GM19035 (cell line): ENCODE data around the gene PARVG.

Experiments
- ATAC-seq: cut with Tn5 transposase; IDR thresholded peaks from one replicate; pipeline ENCODE4 v1.9.1; 2021; ENCODE audit not compliant: unreplicated experiment

Gene PARVG

GRCh38 chr22:44180706-44181032 lies at the start of gene PARVG:
PARVG (plus strand) TSS chr22:44180925; CDS start chr22:44183330, 2,405 bp downstream.
- ATAC-seq = no peak

GRCh38 chr22:44131412-44131811 lies 49.3 kb upstream of the PARVG start:
- ATAC-seq = no peak

GRCh38 chr22:44131989-44132685 lies 48.6 kb upstream of the PARVG start:
- no peak for ATAC-seq

GRCh38 chr22:44132724-44133123 lies 48.0 kb upstream of the PARVG start:
- no peak for ATAC-seq

DNA sequence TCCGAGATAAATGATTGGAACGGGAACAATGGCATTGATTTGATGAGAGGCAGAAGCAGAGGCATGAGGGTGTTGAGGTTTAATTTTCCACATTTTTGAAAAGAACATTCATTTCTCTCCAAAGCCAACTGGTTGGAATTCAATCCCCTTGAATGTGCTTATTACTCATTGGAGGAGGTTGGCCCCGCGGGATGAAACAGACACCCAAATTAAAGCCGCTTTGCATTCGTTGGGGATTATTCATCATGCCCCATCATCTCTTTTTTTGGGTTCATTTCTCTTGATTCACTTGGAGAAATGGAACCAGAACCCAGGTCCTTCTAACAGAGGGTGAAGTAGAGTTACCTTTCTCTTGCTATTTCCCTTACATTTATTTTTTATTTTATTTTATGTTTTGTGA lies 47.6 kb upstream of the PARVG start:
- no peak for ATAC-seq

DNA sequence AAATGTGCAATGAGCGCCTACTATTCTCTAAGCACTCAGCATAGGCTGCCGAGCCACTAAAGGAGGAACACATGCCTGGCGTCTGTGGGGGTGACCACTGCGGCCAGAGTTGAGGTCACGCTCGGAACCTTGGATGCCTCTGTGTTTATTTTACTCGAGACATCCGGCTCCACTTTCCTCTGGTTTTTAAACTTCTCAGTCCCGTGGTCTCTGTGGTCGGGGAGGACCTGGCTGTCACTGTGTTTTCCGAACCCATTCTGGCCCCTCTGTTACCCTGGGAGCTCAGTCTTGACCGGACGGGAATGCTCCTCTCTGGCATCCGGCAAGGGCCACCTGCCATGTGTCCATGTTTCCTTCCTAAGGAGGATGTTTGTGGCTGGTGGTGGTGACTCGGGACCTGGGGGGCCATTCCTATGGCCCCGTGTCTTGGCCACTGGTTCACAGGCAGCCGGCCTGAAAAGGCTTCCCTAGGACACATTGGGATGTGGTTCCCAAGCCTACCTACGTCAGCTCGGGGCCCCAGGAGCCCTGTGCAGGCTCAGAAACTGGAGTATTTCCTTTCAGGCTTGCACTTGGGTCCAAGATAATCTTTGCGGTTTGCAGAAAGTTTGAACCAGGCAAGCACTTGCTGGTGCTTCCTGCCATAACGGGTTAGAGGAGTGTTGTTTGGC lies 46.7 kb upstream of the PARVG start:
- ATAC-seq = no peak

DNA sequence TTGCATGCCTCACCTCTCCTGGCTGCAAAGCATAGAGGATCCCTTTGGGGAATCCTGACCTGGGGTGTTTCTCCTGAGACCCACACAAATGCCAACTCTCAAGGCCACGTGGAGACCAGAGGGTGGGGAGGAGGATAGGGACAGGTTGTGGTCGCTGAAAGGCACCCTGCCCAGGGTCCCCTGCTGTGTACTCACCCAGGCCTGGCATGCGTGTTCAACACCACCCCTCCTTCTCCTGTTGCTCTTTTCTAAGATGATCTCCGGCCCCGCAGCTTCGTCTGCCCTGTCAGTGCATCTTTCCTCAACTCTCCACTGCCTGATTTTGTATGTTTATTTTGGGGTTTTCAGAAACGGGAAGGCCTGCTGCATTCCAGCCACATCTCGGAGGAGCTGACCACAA lies 44.6 kb upstream of the PARVG start:
- no peak for ATAC-seq

- no peak for ATAC-seq
Observed at GRCh38 chr22:44136786-44137185, 43.9 kb upstream of the PARVG start.

DNA sequence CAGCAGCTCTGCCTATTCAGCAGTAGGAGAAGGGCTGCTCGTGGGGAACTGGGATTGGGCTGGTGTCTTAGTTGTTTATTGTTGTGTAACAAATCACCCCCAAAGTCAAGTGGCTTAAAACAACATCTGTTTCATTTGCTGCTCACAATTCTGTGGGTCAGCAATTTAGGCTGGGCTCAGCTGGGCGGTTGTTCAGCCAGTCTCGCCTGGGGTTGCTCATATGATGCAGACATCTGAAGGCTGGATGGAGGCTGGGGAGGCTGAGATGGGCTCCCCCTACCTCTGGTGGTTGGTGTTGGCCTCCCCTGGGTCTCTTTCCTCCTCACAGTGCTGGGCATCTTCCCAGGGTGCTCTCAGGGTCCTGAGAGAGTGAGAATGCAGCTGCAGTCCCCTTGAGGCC lies 43.3 kb upstream of the PARVG start:
- no peak for ATAC-seq

- no peak for ATAC-seq
Observed at GRCh38 chr22:44139773-44140172, 41.0 kb upstream of the PARVG start.

GRCh38 chr22:44142421-44143104 lies 38.2 kb upstream of the PARVG start:
- no peak for ATAC-seq

DNA sequence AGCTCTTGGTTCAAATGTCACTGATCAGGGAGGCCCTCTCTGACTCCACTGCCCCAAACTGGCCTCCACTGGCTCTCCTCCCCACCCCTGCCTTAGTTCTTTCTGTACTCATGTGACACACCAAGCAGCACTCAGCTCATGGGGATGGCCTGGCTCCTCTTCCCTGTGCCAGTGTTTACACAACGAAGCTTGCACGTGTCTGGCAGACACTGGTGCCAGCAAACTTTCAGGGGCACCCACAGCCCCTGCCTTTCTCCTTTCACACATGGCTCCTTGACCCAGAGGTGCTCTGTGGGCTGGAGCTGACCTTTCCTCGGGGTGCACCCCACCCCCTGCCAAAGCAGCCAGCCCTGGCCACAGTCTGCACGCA lies 37.6 kb upstream of the PARVG start:
- no peak for ATAC-seq

DNA sequence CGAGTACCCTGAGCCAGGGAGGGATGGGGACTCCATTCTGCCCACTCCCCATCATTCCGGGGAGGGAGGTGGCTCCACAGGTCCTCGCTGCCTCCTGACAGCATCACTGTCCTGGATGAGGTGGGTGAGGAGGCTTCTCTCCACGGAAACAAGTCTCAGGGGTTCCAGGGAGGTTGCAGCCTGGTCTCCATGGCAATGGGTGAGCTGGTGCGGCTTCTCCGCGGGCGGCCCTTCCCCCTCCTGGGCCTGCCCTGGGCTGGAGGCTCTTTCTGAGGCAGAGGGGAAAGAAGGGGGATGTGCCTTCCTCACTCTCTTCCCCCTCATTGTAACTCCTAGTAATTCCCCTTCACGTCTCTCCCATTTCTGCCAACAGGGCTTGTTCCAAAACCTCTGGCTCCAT lies 37.1 kb upstream of the PARVG start:
- no peak for ATAC-seq

DNA sequence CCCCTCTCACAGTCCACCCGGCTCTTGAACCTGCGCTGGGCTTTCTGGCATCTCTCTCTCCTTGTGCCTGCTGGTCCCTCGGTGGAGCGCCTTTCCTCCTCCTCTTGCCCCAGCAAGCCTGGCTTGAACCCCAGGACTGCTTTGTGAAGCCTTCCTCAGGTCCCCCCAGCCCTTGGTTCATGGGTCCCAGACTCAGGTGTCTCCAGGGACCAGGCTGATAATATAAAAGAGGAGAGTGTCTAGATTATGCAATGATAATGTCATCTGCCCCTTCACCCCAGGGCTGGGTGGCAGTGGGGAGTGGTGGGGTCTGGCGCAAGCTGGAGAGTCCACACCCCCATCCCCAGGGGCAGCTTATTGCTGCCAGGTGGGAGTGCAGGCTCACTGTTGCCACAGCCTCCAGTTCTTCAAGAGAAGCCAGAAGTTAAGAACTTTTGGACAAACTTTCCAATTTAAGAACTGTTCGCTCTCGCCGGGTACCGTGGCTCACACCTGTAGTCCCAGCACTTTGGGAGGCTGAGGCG lies 36.6 kb upstream of the PARVG start:
- no peak for ATAC-seq

DNA sequence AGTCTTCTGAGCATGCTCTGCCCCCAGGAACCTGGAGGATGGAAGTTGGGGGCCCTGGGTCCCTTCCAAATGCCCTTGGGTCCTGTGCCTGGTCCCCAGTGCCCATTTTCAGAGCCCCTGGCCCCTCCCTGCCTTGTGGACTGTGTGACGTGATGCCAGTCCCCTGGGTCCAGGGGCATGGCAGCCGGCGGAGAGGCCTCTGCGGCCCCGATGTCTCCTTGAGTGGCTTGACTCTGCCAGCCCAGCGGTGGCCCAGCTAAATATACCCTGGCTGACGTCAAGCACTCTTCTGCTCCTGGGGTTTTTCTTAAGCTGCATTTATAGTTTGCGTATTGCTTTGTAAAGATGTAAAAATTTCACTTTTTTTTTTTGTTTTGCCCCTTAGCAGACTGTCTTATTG lies 35.2 kb upstream of the PARVG start:
- ATAC-seq = no peak

DNA sequence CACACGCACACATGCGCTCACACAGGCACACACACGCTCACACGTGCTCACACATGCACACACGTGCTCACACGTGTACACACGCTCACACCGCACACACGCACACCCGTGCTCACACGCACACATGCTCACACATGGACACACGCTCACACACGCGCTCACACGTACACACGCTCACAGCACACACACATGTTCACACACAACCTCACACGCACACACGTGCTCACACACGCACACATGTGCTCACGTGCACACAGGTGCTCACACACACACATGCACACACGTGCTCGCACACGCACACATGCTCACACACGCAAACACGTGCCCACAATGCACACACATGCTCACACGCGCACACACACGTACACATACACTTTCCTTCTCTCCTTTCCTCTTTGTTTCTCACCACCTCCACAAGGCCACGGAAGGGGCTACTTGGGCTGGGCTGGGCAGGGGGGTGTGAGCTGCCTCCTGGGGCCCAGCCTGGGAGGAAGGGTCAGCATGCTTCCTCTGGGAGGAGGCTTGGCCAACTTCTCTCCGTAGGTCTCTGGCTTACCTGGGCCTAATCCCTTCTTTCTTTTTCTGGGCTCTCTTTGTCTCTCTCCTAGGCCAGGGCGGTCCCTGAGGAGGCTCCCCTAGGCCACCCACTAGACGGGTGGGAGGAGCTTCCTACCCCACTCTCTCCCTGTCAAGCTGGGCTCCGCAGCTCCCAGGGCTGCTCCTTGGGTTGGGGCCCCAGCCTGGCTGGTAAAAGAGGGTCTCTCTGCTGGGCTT lies 34.5 kb upstream of the PARVG start:
- no peak for ATAC-seq

DNA sequence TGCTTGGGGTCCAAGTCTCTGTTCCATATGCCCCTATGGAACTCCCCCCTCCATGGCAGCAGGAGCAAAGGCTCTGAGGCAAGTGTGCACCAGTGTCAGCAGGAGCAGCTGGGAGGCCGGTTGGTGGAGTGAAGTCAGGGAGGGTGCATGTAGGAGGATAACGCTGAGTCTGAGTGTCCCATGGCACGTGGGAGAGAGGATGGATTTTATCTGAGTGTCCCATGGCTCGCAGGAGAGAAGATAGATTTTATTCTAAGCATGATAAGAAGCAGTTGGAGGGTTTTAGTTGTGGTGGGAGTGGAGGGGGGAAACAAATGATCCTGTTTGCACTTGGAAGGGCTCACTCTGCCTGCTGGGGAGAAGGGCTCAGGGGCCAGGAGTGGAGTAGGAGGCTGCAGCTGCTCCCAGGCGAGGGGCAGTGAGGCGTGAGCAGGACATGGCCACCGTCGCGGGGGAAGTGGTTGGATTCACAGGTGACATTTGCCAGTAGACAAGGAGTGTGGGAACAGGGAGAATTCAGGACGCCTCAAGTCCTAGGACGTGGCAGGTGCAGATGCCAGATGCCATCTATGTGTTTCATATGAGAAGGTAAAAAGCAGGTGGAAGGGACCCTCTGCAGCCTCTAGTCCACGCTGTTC lies 33.6 kb upstream of the PARVG start:
- ATAC-seq = no peak

DNA sequence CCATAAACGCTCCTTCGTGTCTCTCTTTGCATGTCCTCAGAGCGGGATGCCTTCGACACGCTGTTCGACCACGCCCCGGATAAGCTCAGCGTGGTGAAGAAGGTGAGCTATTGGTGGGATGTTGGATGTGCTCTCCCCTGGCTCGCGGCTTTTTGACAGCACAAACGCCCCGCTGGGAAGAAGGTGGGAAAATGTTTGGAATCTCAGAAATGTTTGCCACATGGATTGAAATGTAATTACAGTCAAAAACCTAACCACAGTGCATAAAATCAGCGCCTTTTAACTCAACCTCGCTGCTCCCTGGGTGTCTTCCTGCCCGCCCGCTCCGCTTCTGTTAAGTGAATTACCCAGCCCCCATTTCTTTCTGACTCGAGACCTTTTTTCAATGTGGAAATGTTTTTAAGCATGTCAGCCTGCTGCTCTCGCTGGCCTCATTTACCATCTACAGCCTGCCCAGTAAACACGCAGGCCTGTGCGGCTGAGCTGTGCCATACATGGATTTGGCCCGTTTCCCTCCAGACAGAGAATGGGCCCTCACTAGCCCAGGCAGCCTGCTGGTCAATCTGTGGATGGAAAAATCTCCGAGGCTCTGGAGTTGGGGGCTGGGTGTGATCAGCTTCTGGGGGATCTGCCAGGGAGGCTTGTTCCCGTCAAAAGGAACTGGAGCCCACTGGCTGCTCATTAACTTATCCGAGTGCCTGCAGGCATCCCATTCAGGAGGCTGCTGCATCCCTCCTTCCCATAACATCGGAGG lies 32.7 kb upstream of the PARVG start:
- ATAC-seq = no peak

GRCh38 chr22:44151676-44152075 lies 29.0 kb upstream of the PARVG start:
- no peak for ATAC-seq

GRCh38 chr22:44153710-44154109 lies 27.0 kb upstream of the PARVG start:
- no peak for ATAC-seq
